Astrocyte (in vitro differentiated cells and primary cell): Measurements from ENCODE around the gene PCDHGB5. TPM values are rescaled to one million over a fixed set of nuclear protein-coding genes. Genes with fewer than 3 reads are reported as not detected.
"Not testable (repeated sequence)": the region's sequence is repeated elsewhere in the genome, so short reads cannot be mapped to it uniquely, and the experiment has no call there.

Experiments used
- DNase-seq: peaks from one replicate; pipeline ENCODE4 v3.0.0-alpha.2; 2010; ENCODE audit warnings: low read depth
- FAIRE-seq: peaks from 2 replicates; lab custom pipeline; 2011; peaks lifted over from hg19 to GRCh38; lab: Jason Lieb, UNC
- H2AFZ ChIP-seq: 2 replicates; pipeline ENCODE4 v1.6.0; 2012; ENCODE audit warnings: low read depth, low read length, inconsistent platforms
- H3K27ac ChIP-seq: 2 replicates; pipeline ENCODE4 v1.5.1; 2011; ENCODE audit warnings: low read depth, low read length, inconsistent platforms
- H3K27me3 ChIP-seq: 2 replicates; pipeline ENCODE4 v1.6.0; 2011; ENCODE audit warnings: low read length, inconsistent platforms; ENCODE audit not compliant: insufficient read depth
- H3K36me3 ChIP-seq: 2 replicates; pipeline ENCODE4 v1.5.1; 2011; ENCODE audit warnings: low read length, inconsistent platforms; ENCODE audit not compliant: insufficient read depth
- H3K4me1 ChIP-seq: 2 replicates; pipeline ENCODE4 v1.5.1; 2011; ENCODE audit warnings: low read length, inconsistent platforms; ENCODE audit not compliant: insufficient read depth
- H3K4me2 ChIP-seq: 2 replicates; pipeline ENCODE4 v1.6.0; 2012; ENCODE audit warnings: low read length, inconsistent platforms
- H3K4me3 ChIP-seq: 2 replicates; pipeline ENCODE4 v1.5.1; 2011; ENCODE audit warnings: low read depth, mild to moderate bottlenecking, low read length, inconsistent platforms; ENCODE audit not compliant: insufficient read depth
- H3K79me2 ChIP-seq: 2 replicates; pipeline ENCODE4 v1.6.0; 2012; ENCODE audit warnings: mild to moderate bottlenecking, low read length, inconsistent platforms; ENCODE audit not compliant: insufficient read depth
- H3K9ac ChIP-seq: 2 replicates; pipeline ENCODE4 v1.6.0; 2012; ENCODE audit warnings: mild to moderate bottlenecking, low read length, inconsistent platforms
- H3K9me3 ChIP-seq: 2 replicates; pipeline ENCODE4 v1.5.1; 2012; ENCODE audit warnings: low read depth, mild to moderate bottlenecking, low read length, inconsistent platforms; ENCODE audit not compliant: insufficient read depth
- H4K20me1 ChIP-seq: 2 replicates; pipeline ENCODE4 v1.6.0; 2012; ENCODE audit warnings: low read length, inconsistent platforms; ENCODE audit not compliant: insufficient read depth
- H3K27ac Mint-ChIP-seq: one replicate; pipeline ENCODE4 v1.8.0; 2021; ENCODE audit warnings: mild to moderate bottlenecking, mixed read lengths; ENCODE audit not compliant: unreplicated experiment
- H3K27me3 Mint-ChIP-seq: one replicate; pipeline ENCODE4 v1.8.0; 2021; ENCODE audit warnings: low read depth, mixed read lengths; ENCODE audit not compliant: unreplicated experiment
- H3K36me3 Mint-ChIP-seq: one replicate; pipeline ENCODE4 v1.8.0; 2021; ENCODE audit warnings: low read depth, mixed read lengths; ENCODE audit not compliant: unreplicated experiment
- H3K4me1 Mint-ChIP-seq: one replicate; pipeline ENCODE4 v1.8.0; 2021; ENCODE audit warnings: low read depth, mixed read lengths; ENCODE audit not compliant: unreplicated experiment
- H3K4me3 Mint-ChIP-seq: one replicate; pipeline ENCODE4 v1.8.0; 2021; ENCODE audit warnings: mild to moderate bottlenecking, moderate library complexity, mixed read lengths; ENCODE audit not compliant: unreplicated experiment
- H3K9me3 Mint-ChIP-seq: one replicate; pipeline ENCODE4 v1.8.0; 2021; ENCODE audit warnings: mild to moderate bottlenecking, mixed read lengths; ENCODE audit not compliant: unreplicated experiment
- EZH2 ChIP-seq: IDR thresholded peaks from 2 replicates; pipeline ENCODE4 v1.6.1; 2012; ENCODE audit warnings: mild to moderate bottlenecking, low read length, inconsistent platforms; ENCODE audit not compliant: insufficient read depth
- total RNA-seq: library from RNA; stranded (reverse); gene quantifications from 2 replicates; pipeline ENCODE4 v1.2.1, GENCODE V29; 2021
- TF ChIP-seq, protein P1 (sequence below): IDR thresholded peaks from 2 replicates; pipeline ENCODE4 v1.5.1; 2011; ENCODE audit warnings: low read depth, mild to moderate bottlenecking, inconsistent platforms, low read length, moderate library complexity; ENCODE audit not compliant: insufficient read depth

Gene PCDHGB5
- total RNA-seq, 1 donor from 2014 or later: 2.1 TPM

DNA sequence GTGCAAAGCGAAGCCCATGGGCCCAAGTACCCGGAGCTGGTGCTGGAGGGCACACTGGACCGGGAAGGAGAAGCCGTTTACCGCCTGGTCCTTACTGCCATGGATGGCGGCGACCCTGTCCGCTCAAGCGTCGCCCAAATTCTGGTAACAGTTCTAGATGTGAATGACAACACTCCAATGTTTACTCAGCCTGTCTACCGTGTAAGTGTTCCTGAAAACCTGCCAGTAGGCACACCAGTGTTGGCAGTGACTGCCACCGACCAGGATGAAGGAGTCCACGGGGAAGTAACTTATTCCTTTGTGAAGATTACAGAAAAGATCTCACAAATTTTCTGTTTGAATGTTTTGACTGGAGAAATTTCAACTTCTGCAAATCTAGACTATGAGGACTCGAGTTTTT, 23.1 kb upstream of the PCDHGB5 start:
- no peak for FAIRE-seq
- Histone ChIP-seq H4K20me1 (no peaks in the 10 kb centered on the region), H3K27ac (no peak overlapping the region), H3K4me1 (no peaks in the 10 kb centered on the region), H3K79me2 (no peaks in the 10 kb centered on the region), H2AFZ (no peak overlapping the region), H3K4me3 (peak overlapping the region; percentile 49), H3K9ac (no peak overlapping the region), H3K27me3 (no peaks in the 10 kb centered on the region), H3K36me3 (no peaks in the 10 kb centered on the region), H3K4me2 (peak overlapping the region; percentile 72), H3K9me3 (peaks cover 52% of the 10 kb centered on the region)
- Mint-ChIP-seq H3K36me3 (peaks cover 7% of the 10 kb centered on the region), H3K27me3 (no peaks in the 10 kb centered on the region), H3K27ac (no peak overlapping the region), H3K4me3 (no peak overlapping the region), H3K4me1 (no peaks in the 10 kb centered on the region), H3K9me3 (peaks cover 31% of the 10 kb centered on the region)
- no peak for DNase-seq
- TF ChIP-seq, protein P1, sequence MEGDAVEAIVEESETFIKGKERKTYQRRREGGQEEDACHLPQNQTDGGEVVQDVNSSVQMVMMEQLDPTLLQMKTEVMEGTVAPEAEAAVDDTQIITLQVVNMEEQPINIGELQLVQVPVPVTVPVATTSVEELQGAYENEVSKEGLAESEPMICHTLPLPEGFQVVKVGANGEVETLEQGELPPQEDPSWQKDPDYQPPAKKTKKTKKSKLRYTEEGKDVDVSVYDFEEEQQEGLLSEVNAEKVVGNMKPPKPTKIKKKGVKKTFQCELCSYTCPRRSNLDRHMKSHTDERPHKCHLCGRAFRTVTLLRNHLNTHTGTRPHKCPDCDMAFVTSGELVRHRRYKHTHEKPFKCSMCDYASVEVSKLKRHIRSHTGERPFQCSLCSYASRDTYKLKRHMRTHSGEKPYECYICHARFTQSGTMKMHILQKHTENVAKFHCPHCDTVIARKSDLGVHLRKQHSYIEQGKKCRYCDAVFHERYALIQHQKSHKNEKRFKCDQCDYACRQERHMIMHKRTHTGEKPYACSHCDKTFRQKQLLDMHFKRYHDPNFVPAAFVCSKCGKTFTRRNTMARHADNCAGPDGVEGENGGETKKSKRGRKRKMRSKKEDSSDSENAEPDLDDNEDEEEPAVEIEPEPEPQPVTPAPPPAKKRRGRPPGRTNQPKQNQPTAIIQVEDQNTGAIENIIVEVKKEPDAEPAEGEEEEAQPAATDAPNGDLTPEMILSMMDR: no peak
- TF ChIP-seq EZH2: no peak

DNA sequence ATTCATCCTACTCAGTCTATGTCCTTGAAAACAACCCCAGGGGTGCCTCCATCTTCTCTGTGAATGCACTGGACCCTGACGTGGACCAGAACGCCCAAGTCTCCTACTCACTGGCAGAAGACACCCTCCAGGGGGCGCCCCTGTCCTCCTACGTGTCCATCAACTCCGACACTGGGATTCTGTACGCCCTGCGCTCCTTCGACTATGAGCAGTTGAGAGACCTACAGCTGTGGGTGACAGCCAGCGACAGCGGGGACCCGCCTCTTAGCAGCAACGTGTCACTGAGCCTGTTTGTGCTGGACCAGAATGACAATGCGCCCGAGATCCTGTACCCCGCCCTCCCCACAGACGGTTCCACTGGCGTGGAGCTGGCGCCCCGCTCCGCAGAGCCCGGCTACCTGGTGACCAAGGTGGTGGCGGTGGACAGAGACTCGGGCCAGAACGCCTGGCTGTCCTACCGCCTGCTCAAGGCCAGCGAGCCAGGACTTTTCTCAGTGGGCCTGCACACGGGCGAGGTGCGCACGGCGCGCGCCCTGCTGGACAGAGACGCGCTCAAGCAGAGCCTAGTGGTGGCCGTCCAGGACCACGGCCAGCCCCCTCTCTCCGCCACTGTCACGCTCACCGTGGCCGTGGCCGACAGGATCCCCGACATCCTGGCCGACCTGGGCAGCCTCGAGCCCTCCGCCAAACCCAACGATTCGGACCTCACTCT, 22.1 kb upstream of the PCDHGB5 start:
- FAIRE-seq, DNase-seq, H3K9ac ChIP-seq, H3K27ac Mint-ChIP-seq, H3K4me2 ChIP-seq, H3K4me3 Mint-ChIP-seq, H3K27ac ChIP-seq, H2AFZ ChIP-seq, H3K4me1 ChIP-seq, H3K27me3 ChIP-seq, H3K4me1 Mint-ChIP-seq, H3K36me3 Mint-ChIP-seq, H3K27me3 Mint-ChIP-seq, H3K36me3 ChIP-seq, H3K79me2 ChIP-seq, H4K20me1 ChIP-seq, H3K4me3 ChIP-seq: not testable (repeated sequence)
- peaks cover 28% of the 10 kb centered on the region for H3K9me3 Mint-ChIP-seq
- H3K9me3 ChIP-seq: peaks cover 46% of the 10 kb centered on the region

DNA sequence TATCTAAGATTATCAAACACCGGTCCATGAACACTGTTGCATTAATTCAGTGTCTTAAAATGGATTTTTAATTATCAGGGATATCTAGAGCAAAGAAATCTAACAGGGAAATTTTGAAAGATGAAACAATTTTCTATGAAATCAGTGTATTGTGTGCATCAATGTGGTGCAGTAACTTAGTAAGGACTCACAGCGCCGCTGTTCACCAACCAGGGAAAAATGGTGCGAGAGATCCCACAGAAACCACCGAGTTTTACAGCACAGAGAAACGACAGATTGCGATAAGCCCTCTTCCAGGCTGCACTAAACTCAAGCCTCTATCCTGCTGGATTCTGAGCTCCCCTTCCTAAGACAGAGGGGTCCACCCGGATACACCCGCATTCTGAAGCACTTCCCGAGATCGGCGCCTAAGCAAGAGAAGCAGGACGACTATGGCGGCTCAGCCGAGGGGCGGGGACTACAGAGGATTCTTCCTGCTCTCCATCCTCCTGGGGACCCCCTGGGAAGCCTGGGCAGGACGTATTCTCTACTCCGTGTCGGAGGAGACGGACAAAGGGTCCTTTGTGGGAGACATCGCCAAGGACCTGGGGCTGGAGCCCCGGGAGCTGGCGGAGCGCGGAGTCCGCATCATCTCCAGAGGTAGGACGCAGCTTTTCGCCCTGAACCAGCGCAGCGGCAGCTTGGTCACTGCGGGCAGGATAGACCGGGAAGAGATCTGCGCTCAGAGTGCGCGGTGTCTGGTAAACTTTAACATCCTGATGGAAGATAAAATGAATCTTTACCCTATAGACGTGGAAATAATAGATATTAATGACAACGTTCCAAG, 15.1 kb upstream of the PCDHGB5 start, which contains the start of gene PCDHGA7:
TSS of gene PCDHGA7 (plus strand) at position 274 of the 826 bp plus-strand sequence. CDS start at position 432, 158 bp downstream.
- no peak for FAIRE-seq
- TF ChIP-seq, protein P1: peak; percentile 43
- no peak for TF ChIP-seq EZH2

More for the DNA sequence above, 15.1 kb upstream of the PCDHGB5 start, which contains the start of gene PCDHGA7:
- Histone ChIP-seq H3K4me2 (peak within 1 kb of the TSS; percentile 80), H3K36me3 (no peaks in the 10 kb centered on the region), H3K27me3 (no peaks in the 10 kb centered on the region), H2AFZ (peak within 1 kb of the TSS; percentile 70), H3K9ac (peak within 1 kb of the TSS; percentile 74), H3K79me2 (no peaks in the 10 kb centered on the region), H3K27ac (no peak within 1 kb of the TSS), H3K9me3 (peaks cover 27% of the 10 kb centered on the region), H3K4me1 (no peaks in the 10 kb centered on the region), H4K20me1 (no peaks in the 10 kb centered on the region), H3K4me3 (peak within 1 kb of the TSS; percentile 62)
- Mint-ChIP-seq H3K4me1 (no peaks in the 10 kb centered on the region), H3K9me3 (peaks cover 9% of the 10 kb centered on the region), H3K4me3 (peak within 1 kb of the TSS; percentile 79), H3K27me3 (no peaks in the 10 kb centered on the region), H3K36me3 (peaks cover 5% of the 10 kb centered on the region), H3K27ac (no peak within 1 kb of the TSS)
- DNase-seq: peak; percentile 30
